AG10803 (cell line): ENCODE results near the gene TNFRSF1B.
A peak's percentile ranks its signal among the peaks of the same experiment; 100 is the strongest.

Source experiments
- DNase-seq: peaks from one replicate; pipeline ENCODE4 v3.0.0; 2010; ENCODE audit warnings: low read depth
- H3K4me3 ChIP-seq: 2 replicates; pipeline ENCODE4 v1.5.1; 2011; ENCODE audit warnings: mild to moderate bottlenecking, low read length, control low read depth
- CTCF ChIP-seq: conservative IDR thresholded peaks from 2 replicates; pipeline ENCODE4 v1.5.1; 2011; ENCODE audit warnings: mild to moderate bottlenecking, low read length, control low read depth, inconsistent platforms

Gene TNFRSF1B

GRCh38 chr1:12204754-12205658 is 38.2 kb downstream of the TNFRSF1B start:
- no peak for DNase-seq

DNA sequence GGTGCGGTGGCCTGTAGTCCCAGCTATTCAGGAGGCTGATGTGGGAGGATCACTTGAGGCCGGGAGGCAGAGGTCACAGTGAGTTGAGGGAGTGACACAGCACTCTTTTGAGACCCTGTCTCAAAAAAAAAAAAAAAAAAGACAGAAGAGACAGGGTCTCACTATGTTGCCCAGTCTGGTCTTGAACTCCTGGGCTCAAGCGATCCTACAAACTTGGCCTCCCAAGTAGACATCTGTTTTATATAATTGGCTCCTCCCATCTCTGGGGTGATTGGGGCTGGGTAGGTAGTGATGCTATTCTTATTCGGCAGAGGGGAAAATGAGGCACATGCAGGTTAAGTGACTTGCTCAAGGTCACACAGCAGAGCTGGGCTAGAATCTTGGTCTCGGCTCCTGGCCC is 39.4 kb downstream of the TNFRSF1B start:
- TF ChIP-seq CTCF, result no peak
- H3K4me3 ChIP-seq, result no peak overlapping the region
- no peak for DNase-seq

More at GRCh38 chr1:12204754-12205658, 38.2 kb downstream of the TNFRSF1B start:
- H3K4me3 ChIP-seq, result no peak overlapping the region
- no peak for TF ChIP-seq CTCF

GRCh38 chr1:12206792-12207424 is 40.1 kb downstream of the TNFRSF1B start:
- no peak for DNase-seq
- TF ChIP-seq CTCF, result no peak
- no peak overlapping the region for H3K4me3 ChIP-seq

DNA sequence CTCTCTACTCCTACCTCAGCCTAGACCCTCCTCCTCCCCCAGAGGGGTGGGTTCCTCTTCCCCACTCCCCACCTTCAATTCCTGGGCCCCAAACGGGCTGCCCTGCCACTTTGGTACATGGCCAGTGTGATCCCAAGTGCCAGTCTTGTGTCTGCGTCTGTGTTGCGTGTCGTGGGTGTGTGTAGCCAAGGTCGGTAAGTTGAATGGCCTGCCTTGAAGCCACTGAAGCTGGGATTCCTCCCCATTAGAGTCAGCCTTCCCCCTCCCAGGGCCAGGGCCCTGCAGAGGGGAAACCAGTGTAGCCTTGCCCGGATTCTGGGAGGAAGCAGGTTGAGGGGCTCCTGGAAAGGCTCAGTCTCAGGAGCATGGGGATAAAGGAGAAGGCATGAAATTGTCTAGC is 41.5 kb downstream of the TNFRSF1B start:
- TF ChIP-seq CTCF, result no peak
- H3K4me3 ChIP-seq, result no peak overlapping the region
- no peak for DNase-seq

- DNase-seq, result peak; percentile 65
- H3K4me3 ChIP-seq, result no peak overlapping the region
- TF ChIP-seq CTCF, result peak; percentile 91
Measured at GRCh38 chr1:12208764-12209494, 42.1 kb downstream of the TNFRSF1B start.

DNA sequence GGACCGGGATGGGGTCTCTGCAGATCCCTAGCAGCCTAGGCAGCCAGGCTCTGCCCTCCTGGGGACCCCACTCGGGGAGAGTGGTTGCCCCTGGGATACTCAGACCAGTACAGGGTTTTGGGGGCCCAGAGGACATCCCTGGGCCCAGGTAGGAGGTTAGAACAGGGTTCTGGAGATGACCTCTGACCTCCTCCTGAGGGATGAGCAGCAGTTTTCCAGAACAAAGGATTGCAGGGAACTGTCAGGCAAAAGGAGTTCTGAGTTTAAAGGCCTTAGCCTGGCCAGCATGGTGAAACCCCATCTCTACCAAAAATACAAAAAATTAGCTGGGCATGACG is 42.7 kb downstream of the TNFRSF1B start:
- TF ChIP-seq CTCF, result no peak
- no peak for DNase-seq
- no peak overlapping the region for H3K4me3 ChIP-seq
